ENCODE measurements around the gene UNK.

UNK gene

DNA sequence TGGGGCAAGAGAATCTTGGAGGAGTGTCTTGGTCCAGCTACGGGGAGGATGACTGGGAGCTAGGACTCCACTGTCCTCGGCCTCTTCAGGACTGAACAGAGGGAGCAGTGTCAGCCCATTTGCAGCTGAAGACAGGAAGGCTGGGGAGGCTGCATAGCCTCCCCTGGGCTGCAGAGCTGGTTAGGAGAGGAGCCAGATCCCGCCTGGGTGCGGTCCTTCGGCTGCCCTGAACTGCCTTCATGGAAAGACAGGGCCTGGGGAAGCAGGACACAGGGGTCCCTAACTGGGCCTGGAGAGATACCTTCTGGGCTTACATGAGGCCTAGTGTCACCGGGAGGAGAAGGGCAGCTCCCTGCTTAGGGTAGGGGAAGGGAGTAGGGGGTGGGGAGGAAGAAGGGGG lies 33.0 kb downstream of the UNK start:
- no peaks in the 10 kb centered on the region for H3K9me3 ChIP-seq (ENCODE audit: low read length)
- H3K27me3 ChIP-seq (ENCODE audit: insufficient read depth, low read length): no peaks in the 10 kb centered on the region
- TF ChIP-seq, protein P1, sequence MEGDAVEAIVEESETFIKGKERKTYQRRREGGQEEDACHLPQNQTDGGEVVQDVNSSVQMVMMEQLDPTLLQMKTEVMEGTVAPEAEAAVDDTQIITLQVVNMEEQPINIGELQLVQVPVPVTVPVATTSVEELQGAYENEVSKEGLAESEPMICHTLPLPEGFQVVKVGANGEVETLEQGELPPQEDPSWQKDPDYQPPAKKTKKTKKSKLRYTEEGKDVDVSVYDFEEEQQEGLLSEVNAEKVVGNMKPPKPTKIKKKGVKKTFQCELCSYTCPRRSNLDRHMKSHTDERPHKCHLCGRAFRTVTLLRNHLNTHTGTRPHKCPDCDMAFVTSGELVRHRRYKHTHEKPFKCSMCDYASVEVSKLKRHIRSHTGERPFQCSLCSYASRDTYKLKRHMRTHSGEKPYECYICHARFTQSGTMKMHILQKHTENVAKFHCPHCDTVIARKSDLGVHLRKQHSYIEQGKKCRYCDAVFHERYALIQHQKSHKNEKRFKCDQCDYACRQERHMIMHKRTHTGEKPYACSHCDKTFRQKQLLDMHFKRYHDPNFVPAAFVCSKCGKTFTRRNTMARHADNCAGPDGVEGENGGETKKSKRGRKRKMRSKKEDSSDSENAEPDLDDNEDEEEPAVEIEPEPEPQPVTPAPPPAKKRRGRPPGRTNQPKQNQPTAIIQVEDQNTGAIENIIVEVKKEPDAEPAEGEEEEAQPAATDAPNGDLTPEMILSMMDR (IDR thresholded peaks at IDR 0.05; ENCODE audit: low read length): no peak
- TF ChIP-seq EZH2 (IDR thresholded peaks at IDR 0.05; ENCODE audit: borderline replicate concordance, low read length): no peak
- H2AFZ ChIP-seq (ENCODE audit: low read length): no peak overlapping the region
- no peaks in the 10 kb centered on the region for H3K9me2 ChIP-seq (ENCODE audit: low read depth, low read length)
- no peak overlapping the region for H3K27ac ChIP-seq (ENCODE audit: low read depth, low read length, poor library complexity, severe bottlenecking)
- H3K4me3 ChIP-seq (ENCODE audit: low read depth, low read length, poor library complexity, severe bottlenecking): no peak overlapping the region
- H3K4me2 ChIP-seq (ENCODE audit: low read length): no peak overlapping the region
- H3K79me2 ChIP-seq (ENCODE audit: insufficient read depth, low read length): no peaks in the 10 kb centered on the region
- H3F3A ChIP-seq (ENCODE audit: insufficient read depth, low read length): no peaks in the 10 kb centered on the region
- H3K9ac ChIP-seq (ENCODE audit: low read length): no peak overlapping the region
- H3K36me3 ChIP-seq (ENCODE audit: insufficient read depth, low read length): peaks cover 93% of the 10 kb centered on the region
- H3K4me1 ChIP-seq (ENCODE audit: insufficient read depth, low read length, severe bottlenecking): peaks cover 12% of the 10 kb centered on the region
- H4K20me1 ChIP-seq (ENCODE audit: insufficient read depth, low read length): no peaks in the 10 kb centered on the region

DNA sequence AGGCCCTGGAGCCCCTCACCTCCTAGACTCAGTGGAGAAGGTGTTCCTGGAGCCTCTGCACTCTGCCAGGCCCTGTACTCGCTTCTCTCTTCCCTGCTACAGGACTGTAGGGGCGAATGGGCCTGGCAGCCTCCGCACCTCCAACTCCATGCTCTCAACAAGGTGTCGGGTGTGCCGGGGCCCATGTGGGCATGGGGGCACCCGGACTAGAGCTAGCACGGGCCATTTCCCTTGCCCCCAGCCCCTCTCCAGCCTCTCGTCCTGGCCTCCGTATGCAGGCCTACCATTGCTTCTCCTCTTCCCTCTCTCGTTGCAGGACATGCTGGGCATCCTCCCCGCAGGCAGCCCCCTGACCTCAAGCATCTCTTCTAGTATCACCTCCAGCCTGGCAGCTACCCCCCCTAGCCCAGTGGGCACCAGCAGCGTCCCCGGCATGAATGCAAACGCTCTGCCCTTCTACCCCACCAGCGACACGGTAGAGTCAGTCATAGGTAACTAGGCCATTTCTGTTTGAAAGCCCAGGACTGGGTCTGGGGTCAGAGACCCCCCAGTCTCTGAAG lies 33.8 kb downstream of the UNK start:
- H3F3A ChIP-seq (ENCODE audit: insufficient read depth, low read length): no peaks in the 10 kb centered on the region
- no peaks in the 10 kb centered on the region for H4K20me1 ChIP-seq (ENCODE audit: insufficient read depth, low read length)
- H3K9me2 ChIP-seq (ENCODE audit: low read depth, low read length): no peaks in the 10 kb centered on the region
- H3K27ac ChIP-seq (ENCODE audit: low read depth, low read length, poor library complexity, severe bottlenecking): no peak overlapping the region
- no peak overlapping the region for H2AFZ ChIP-seq (ENCODE audit: low read length)
- no peak overlapping the region for H3K9ac ChIP-seq (ENCODE audit: low read length)
- peaks cover 93% of the 10 kb centered on the region for H3K36me3 ChIP-seq (ENCODE audit: insufficient read depth, low read length)
- TF ChIP-seq EZH2 (IDR thresholded peaks at IDR 0.05; ENCODE audit: borderline replicate concordance, low read length): no peak
- TF ChIP-seq, protein P1 (IDR thresholded peaks at IDR 0.05; ENCODE audit: low read length): no peak
- H3K9me3 ChIP-seq (ENCODE audit: low read length): no peaks in the 10 kb centered on the region
- H3K4me2 ChIP-seq (ENCODE audit: low read length): no peak overlapping the region
- H3K27me3 ChIP-seq (ENCODE audit: insufficient read depth, low read length): no peaks in the 10 kb centered on the region
- H3K4me3 ChIP-seq (ENCODE audit: low read depth, low read length, poor library complexity, severe bottlenecking): no peak overlapping the region
- peaks cover 12% of the 10 kb centered on the region for H3K4me1 ChIP-seq (ENCODE audit: insufficient read depth, low read length, severe bottlenecking)
- H3K79me2 ChIP-seq (ENCODE audit: insufficient read depth, low read length): no peaks in the 10 kb centered on the region

DNA sequence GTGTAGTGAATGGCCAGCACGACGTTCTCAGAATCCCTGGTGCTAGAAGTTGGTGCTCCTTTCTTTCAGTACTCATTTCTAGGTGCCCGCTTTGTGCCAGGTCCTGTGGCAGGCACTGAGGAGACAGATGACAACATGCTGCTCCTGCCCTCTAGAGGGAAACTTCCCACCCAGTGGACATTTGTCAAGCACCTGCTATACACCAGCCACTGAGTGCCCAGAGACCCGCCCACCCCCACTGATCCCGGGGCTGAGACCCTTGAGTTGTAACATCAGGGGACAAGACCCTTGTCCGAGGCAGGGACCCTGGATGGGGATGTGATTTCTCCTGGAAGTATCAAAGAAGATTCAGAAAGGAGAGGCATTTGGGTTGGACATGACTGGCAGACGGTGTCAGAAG lies 34.5 kb downstream of the UNK start:
- TF ChIP-seq, protein P1 (IDR thresholded peaks at IDR 0.05; ENCODE audit: low read length): no peak
- no peak for TF ChIP-seq EZH2 (IDR thresholded peaks at IDR 0.05; ENCODE audit: borderline replicate concordance, low read length)
- Histone ChIP-seq H3K9me3 (ENCODE audit: low read length) (no peaks in the 10 kb centered on the region), H3K4me3 (ENCODE audit: low read depth, low read length, poor library complexity, severe bottlenecking) (no peak overlapping the region), H3K9me2 (ENCODE audit: low read depth, low read length) (no peaks in the 10 kb centered on the region), H3K9ac (ENCODE audit: low read length) (no peak overlapping the region), H3K4me2 (ENCODE audit: low read length) (no peak overlapping the region), H3K79me2 (ENCODE audit: insufficient read depth, low read length) (no peaks in the 10 kb centered on the region), H3F3A (ENCODE audit: insufficient read depth, low read length) (no peaks in the 10 kb centered on the region), H3K27ac (ENCODE audit: low read depth, low read length, poor library complexity, severe bottlenecking) (no peak overlapping the region), H3K36me3 (ENCODE audit: insufficient read depth, low read length) (peaks cover 94% of the 10 kb centered on the region), H3K4me1 (ENCODE audit: insufficient read depth, low read length, severe bottlenecking) (peaks cover 12% of the 10 kb centered on the region), H3K27me3 (ENCODE audit: insufficient read depth, low read length) (no peaks in the 10 kb centered on the region), H2AFZ (ENCODE audit: low read length) (no peak overlapping the region), H4K20me1 (ENCODE audit: insufficient read depth, low read length) (no peaks in the 10 kb centered on the region)

Measured in OCI-LY1 (cell line).